Heart left ventricle (tissue), 16 donors: ENCODE measurements around the gene RIMS3. TPM values are rescaled to one million over a fixed set of nuclear protein-coding genes. Genes with fewer than 3 reads are reported as not detected.

Experiments
- ATAC-seq, 4 donors: fragments of 200-7000 bp; cut with Tn5 transposase; one replicate each; pipeline ENCODE4 v1.9.1; 2020 to 2022; ENCODE audit warnings: moderate library complexity in 4 of 4, mild to moderate bottlenecking in 3 of 4, moderate number of reproducible peaks in 1 of 4
- DNase-seq, 5 donors: peaks; one replicate each; pipeline ENCODE4 v3.0.0-alpha.2; 2020
- H3K27ac ChIP-seq, 12 donors: fragments of 200-600 bp; sonication (generic) in 4 of 12; one replicate each; pipeline versions ENCODE4 v1.5.0 to v1.8.0; 2016 to 2022; ENCODE audit warnings: mild to moderate bottlenecking in 2 of 12
- H3K27me3 ChIP-seq, 9 donors: fragments of 200-600 bp; sonication (generic) in 2 of 9; one replicate each; pipeline versions ENCODE4 v1.5.1 to v1.8.0; 2016 to 2022; ENCODE audit warnings: mild to moderate bottlenecking in 3 of 9
- H3K36me3 ChIP-seq, 9 donors: fragments of 200-600 bp; sonication (generic) in 2 of 9; one replicate each; pipeline versions ENCODE4 v1.5.0 to v1.8.0; 2018 to 2022; ENCODE audit warnings: mild to moderate bottlenecking in 2 of 9
- H3K4me1 ChIP-seq, 12 donors: fragments of 200-600 bp; sonication (generic) in 4 of 12; one replicate each; pipeline versions ENCODE4 v1.5.0 to v1.8.0; 2016 to 2022; ENCODE audit warnings: mild to moderate bottlenecking in 3 of 12
- H3K4me3 ChIP-seq, 12 donors: fragments of 200-600 bp; sonication (generic) in 4 of 12; one replicate each; pipeline versions ENCODE4 v1.5.0 to v1.8.0; 2017 to 2022; ENCODE audit warnings: mild to moderate bottlenecking in 9 of 12, moderate library complexity in 4 of 12
- H3K9me3 ChIP-seq, 12 donors: fragments of 200-600 bp; sonication (generic) in 4 of 12; one replicate each; pipeline versions ENCODE4 v1.5.0 to v1.8.0; 2016 to 2022; ENCODE audit warnings: mild to moderate bottlenecking in 1 of 12
- CTCF ChIP-seq, 12 donors: fragments of 200-600 bp; sonication (generic) in 4 of 12; IDR thresholded peaks; one replicate each; pipeline versions ENCODE4 v1.5.0 to v1.8.0; 2018 to 2022; ENCODE audit warnings: antibody characterized with exemption in 12 of 12, mild to moderate bottlenecking in 5 of 12
- POLR2A ChIP-seq, 2 donors: fragments of 450-650 bp; IDR thresholded peaks; one replicate each; pipeline ENCODE4 v1.6.1; 2017; ENCODE audit warnings: antibody characterized with exemption in 2 of 2, mild to moderate bottlenecking in 2 of 2, moderate library complexity in 2 of 2
- WGBS, 4 donors: extraction: QIAGEN DNeasy Blood & Tissue Kit in 2 of 4; methylation state at CpG; one replicate each; pipeline versions ENCODE4 v1.1.5 to v1.1.7; 2013 to 2018; 5-methylcytosine and 5-hydroxymethylcytosine counted together
- intact Hi-C, 10 donors: fragments of 100-400 bp; cut with DNase I; formaldehyde crosslinking; loops; one replicate each; pipeline versions ENCODE4 v1.11.1 to v1.14.2; 2022
- polyA plus RNA-seq, 2 donors: library from polyadenylated mRNA; stranded (reverse); fragments of 200-250 nt; gene quantifications; one replicate each; pipeline ENCODE4 v1.2.3, GENCODE V29; 2013
- total RNA-seq, 9 donors: library from RNA; depleted of rRNA in 2 of 9; stranded (reverse); fragments of >200 nt in 2 of 9; fragmentation: NEBNext Ultra II Directional in 3 of 9; extraction: Animal tissue kit (Norgen Biotek cat#: 25700) in 3 of 9; gene quantifications; one replicate each; pipeline versions ENCODE4 v1.1.0 to v1.2.4, GENCODE V29; 2016 to 2023
- donor health status: ischemic (EF 13 %, LVEDD 7.1; RV severe dilation, severe dysfunction).
- donor health status: healthy with polysubstance abuse.
- donor health status: DM: no; HTN: yes; CAD: no.
- donor health status: DM: no; HTN: no; CAD: no.
- donor health status: ischemic (EF 25% LVEDD 6.9; RV normal size, moderate dysfunction).
- donor health status: ischemic (EF 25% LVEDD 5.7; RV mildly dilated, moderate dysfunction).
- donor health status: healthy.
- donor health status: DM: yes; HTN: yes; CAD: no.
- donor health status: ischemic (EF 35%, LVEDD 5.7; RV mildly dilated, moderate dysfunction).
- donor health status: nonischemic (EF 11% LVEDD 7.7; RV severe dilation, severe dysfunction).
- donor health status: DM: yes; HTN: yes; CAD: no.
- donor health status: PGD.
- donor health status: ischemic (EF 29% LVEDD 5.4; RV normal size, mild dysfunction).
- donor health status: nonischemic (EF 23%, LVEDD 6.1; RV moderate dilation, normal function).

The RIMS3 gene
- total and polyA plus RNA-seq, 11 donors: 0.23 to 3.0 (median 1.00) TPM

GRCh38 chr1:40594187-40594531 lies 71.3 kb downstream of the RIMS3 start:
- H3K4me1 ChIP-seq: peaks cover 0 to 10% (median 0%) of the 10 kb centered on the region in 12 donors
- H3K36me3 ChIP-seq: no peaks in the 10 kb centered on the region
- no peak overlapping the region for H3K4me3 ChIP-seq
- H3K9me3 ChIP-seq: no peaks in the 10 kb centered on the region
- no peak for TF ChIP-seq CTCF (IDR thresholded peaks at IDR 0.05)
- no peak for TF ChIP-seq POLR2A (IDR thresholded peaks at IDR 0.05)
- no peaks in the 10 kb centered on the region for H3K27me3 ChIP-seq
- WGBS, 4 donors: 62 to 68% (median 67%) methylated on average over 3 of the region's 3 CpGs
- no peak for DNase-seq
- no peak overlapping the region for H3K27ac ChIP-seq
- intact Hi-C loops: no loop called here
- ATAC-seq: no peak

DNA sequence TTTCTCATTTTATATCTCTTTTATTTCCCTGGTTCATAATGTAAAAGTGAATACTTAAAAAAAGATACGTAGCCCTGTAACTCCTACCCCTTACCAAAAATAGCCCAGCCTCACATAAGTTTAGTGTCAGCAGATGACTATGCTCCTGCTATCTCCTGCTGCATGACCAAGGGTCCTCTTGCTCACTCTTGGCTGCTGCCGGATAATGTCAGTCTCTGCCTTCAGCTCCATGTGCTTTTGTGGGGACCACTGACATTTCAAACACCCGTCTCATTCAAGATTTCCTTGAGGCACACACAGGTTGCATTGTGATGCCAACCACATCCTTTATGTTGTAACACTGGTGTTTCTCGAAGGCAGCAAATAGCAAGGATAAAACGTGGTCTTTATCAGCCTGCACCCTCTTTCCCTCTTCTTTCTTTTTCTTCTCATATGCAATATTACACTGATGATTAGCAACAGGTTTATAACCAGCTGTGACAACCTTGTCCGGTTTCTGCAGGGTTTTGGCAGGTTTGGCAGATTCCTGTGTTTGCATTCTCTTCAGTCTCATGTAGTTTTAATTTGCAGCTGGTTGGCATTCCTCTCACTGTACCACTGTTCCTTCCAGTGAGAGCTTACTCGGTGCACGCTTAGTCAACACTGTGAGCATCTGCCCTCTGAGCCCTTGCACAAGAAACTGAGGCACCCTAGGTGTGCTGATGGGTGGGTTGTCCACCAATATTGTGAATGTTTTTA lies 71.9 kb downstream of the RIMS3 start:
- ATAC-seq (peak in 1 of 4 donors; percentile 57), DNase-seq (no peak)
- no peak overlapping the region for H3K27ac ChIP-seq
- H3K4me3 ChIP-seq: no peak overlapping the region
- H3K4me1 ChIP-seq: peaks cover 0 to 10% (median 0%) of the 10 kb centered on the region in 12 donors
- intact Hi-C loops: no loop called here
- no peaks in the 10 kb centered on the region for H3K27me3 ChIP-seq
- no peak for TF ChIP-seq CTCF (IDR thresholded peaks at IDR 0.05)
- TF ChIP-seq POLR2A (IDR thresholded peaks at IDR 0.05): no peak
- no peaks in the 10 kb centered on the region for H3K36me3 ChIP-seq
- no peaks in the 10 kb centered on the region for H3K9me3 ChIP-seq
- 41 to 51% (median 46%) methylated on average over 8 of the region's 8 CpGs for WGBS, 4 donors

DNA sequence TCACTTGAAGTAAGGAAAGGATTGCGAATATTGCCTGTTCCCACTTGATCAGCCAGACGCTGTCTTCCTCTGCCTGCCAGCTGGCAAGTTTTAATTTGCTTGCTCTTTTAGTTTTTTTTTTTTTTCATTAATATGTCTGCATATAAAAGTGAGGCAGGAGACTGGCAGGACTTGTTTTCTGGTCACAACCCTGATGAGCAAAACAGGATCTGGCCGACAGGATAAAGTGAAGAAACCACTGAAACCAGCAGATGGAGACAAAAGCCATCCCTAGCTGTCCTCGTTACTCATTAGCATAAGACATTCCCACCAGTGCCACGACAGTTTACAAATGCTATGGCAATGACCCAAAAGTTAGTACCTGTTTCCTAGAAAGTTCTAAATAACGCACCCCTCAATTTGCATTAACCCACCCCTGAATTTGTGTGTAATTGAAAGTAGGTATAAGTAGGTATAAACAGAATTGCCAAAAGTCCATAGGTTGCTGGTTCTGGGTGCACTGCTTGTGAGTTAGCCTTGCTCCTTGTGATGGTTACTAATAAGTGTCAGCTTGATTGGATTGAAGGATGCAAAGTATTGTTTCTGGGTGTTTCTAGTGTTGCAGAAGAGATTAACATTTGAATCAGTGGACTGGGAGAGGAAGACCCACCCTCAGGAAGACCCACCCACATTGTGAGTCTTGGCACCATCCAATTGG lies 73.2 kb downstream of the RIMS3 start:
- DNase-seq: no peak
- H3K4me1 ChIP-seq: peaks cover 0 to 10% (median 0%) of the 10 kb centered on the region in 12 donors
- no peaks in the 10 kb centered on the region for H3K27me3 ChIP-seq
- intact Hi-C loops: no loop called here
- H3K4me3 ChIP-seq: no peak overlapping the region
- no peaks in the 10 kb centered on the region for H3K9me3 ChIP-seq
- peak in 3 of 4 donors; percentile 54 to 66 (median 60) for ATAC-seq
- no peaks in the 10 kb centered on the region for H3K36me3 ChIP-seq
- 31 to 40% (median 38%) methylated on average over 6 of the region's 6 CpGs for WGBS, 4 donors
- no peak overlapping the region for H3K27ac ChIP-seq
- TF ChIP-seq CTCF (IDR thresholded peaks at IDR 0.05) (peak in 11 of 12 donors; percentile 19 to 57 (median 33)), POLR2A (IDR thresholded peaks at IDR 0.05) (no peak)

DNA sequence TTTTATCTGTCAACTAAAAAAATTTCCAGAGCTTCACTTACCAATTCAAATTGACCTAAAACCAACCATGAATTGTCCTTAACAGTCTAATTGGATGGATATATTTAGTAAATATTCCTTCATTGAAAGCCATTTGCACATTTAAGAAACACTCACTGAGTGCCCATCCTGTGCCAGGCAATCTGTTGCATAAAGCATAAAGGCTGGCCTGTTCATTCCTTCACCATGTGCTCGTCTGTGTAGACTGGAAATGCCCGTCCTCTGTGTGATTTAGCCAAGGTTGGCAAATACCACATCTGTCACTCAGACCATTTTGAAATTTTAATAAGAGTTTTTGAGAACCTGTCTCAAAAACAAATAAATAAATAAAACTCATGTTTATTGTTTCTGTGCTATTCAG lies 76.9 kb downstream of the RIMS3 start:
- TF ChIP-seq POLR2A (IDR thresholded peaks at IDR 0.05) (no peak), CTCF (IDR thresholded peaks at IDR 0.05) (no peak)
- H3K4me3 ChIP-seq: no peak overlapping the region
- H3K27ac ChIP-seq: no peak overlapping the region
- 66 to 77% (median 73%) methylated on average over 2 of the region's 2 CpGs for WGBS, 4 donors
- peaks cover 0 to 7% (median 2%) of the 10 kb centered on the region in 12 donors for H3K4me1 ChIP-seq
- no peaks in the 10 kb centered on the region for H3K9me3 ChIP-seq
- ATAC-seq: no peak
- H3K36me3 ChIP-seq: no peaks in the 10 kb centered on the region
- no peaks in the 10 kb centered on the region for H3K27me3 ChIP-seq
- no peak for DNase-seq
- intact Hi-C loops: no loop called here
